RWPE2 (cell line): ENCODE data around the gene KIF26B.

ENCODE experiments used
- ATAC-seq: fragments of 200-7000 bp; cut with Tn5 transposase; 3 replicates; pipeline ENCODE4 v1.9.1; 2021; ENCODE audit warnings: low read depth
- DNase-seq: peaks from one replicate; pipeline ENCODE4 v3.0.0-alpha.2; 2020; ENCODE audit warnings: low spot score
- H3K27ac ChIP-seq: fragments of 450-650 bp; 2 replicates; pipeline ENCODE4 v1.5.1; 2017; ENCODE audit warnings: mild to moderate bottlenecking; ENCODE audit not compliant: poor library complexity, severe bottlenecking
- H3K27me3 ChIP-seq: fragments of 250-450 bp; sonication (Bioruptor Pico); 2 replicates; pipeline ENCODE4 v1.5.1; 2021; ENCODE audit warnings: mild to moderate bottlenecking, moderate library complexity; ENCODE audit not compliant: insufficient read depth, poor library complexity, severe bottlenecking
- H3K36me3 ChIP-seq: fragments of 250-450 bp; sonication (Bioruptor Pico); 2 replicates; pipeline ENCODE4 v1.5.1; 2020; ENCODE audit warnings: low read depth, mild to moderate bottlenecking, moderate library complexity
- H3K4me1 ChIP-seq: fragments of 250-450 bp; sonication (Bioruptor Pico); 2 replicates; pipeline ENCODE4 v1.5.1; 2021; ENCODE audit warnings: mild to moderate bottlenecking, moderate library complexity; ENCODE audit not compliant: insufficient read depth, poor library complexity, severe bottlenecking
- H3K4me3 ChIP-seq: fragments of 250-450 bp; sonication (Bioruptor Pico); 2 replicates; pipeline ENCODE4 v1.5.1; 2021; ENCODE audit warnings: mild to moderate bottlenecking, moderate library complexity; ENCODE audit not compliant: severe bottlenecking
- H3K9me3 ChIP-seq: fragments of 250-450 bp; sonication (Bioruptor Pico); 2 replicates; pipeline ENCODE4 v1.5.1; 2021; ENCODE audit warnings: mild to moderate bottlenecking, moderate library complexity; ENCODE audit not compliant: severe bottlenecking
- CTCF ChIP-seq: fragments of 450-650 bp; IDR thresholded peaks from one replicate; pipeline ENCODE4 v1.5.1; 2017; ENCODE audit warnings: mild to moderate bottlenecking, moderate library complexity; ENCODE audit not compliant: poor library complexity, severe bottlenecking

Gene KIF26B

DNA sequence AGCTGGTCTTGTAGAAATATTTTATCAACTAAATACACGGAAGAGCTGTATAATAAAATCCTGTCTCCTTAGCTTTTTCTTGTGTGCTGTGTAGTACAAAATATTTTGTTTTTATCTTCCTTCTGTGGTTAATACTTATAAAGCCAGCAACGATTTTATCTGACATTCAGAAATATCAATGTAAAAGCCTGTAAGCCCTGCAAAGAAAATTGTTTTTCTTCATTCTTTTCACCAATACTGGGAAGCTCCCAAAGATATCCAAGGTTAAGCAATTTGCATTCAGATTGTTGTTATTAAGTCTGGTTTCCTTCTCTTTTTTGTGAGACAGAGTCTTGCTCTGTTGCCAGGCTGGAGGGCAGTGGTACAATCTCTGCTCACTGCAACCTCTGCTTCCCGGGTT lies 38.0 kb upstream of the KIF26B start:
- Histone ChIP-seq H3K4me3 (no peak overlapping the region), H3K27ac (no peak overlapping the region), H3K27me3 (no peaks in the 10 kb centered on the region), H3K9me3 (no peaks in the 10 kb centered on the region), H3K4me1 (no peaks in the 10 kb centered on the region), H3K36me3 (no peaks in the 10 kb centered on the region)
- ATAC-seq (no peak), DNase-seq (no peak)
- no peak for TF ChIP-seq CTCF

DNA sequence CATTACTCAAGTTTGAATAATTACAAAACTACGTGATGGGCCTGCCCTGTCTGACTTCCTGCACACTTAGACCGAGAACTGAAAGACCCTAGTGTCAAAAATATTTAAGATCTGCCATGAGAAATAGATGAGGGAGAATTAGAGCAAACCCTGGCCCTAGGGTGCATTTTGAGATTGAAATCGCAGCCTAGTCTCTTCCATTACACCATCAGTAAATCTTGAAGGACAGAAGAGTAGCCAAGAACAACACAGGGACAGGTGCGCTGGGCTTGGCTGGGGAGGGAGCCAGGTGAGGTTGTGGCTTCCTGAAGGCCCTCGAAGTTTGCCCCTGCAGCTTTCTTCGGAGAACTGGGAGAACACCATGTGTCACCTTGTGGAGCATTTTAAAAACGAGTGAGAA lies 36.7 kb upstream of the KIF26B start:
- Histone ChIP-seq H3K36me3 (no peaks in the 10 kb centered on the region), H3K9me3 (no peaks in the 10 kb centered on the region), H3K4me1 (no peaks in the 10 kb centered on the region), H3K27ac (no peak overlapping the region), H3K4me3 (no peak overlapping the region), H3K27me3 (no peaks in the 10 kb centered on the region)
- DNase-seq = no peak
- ATAC-seq = no peak
- TF ChIP-seq CTCF = no peak

GRCh38 chr1:245118806-245119205 lies 36.0 kb upstream of the KIF26B start:
- H3K4me3 ChIP-seq = no peak overlapping the region
- H3K9me3 ChIP-seq = no peaks in the 10 kb centered on the region
- ATAC-seq (no peak), DNase-seq (no peak)
- no peaks in the 10 kb centered on the region for H3K4me1 ChIP-seq
- H3K27me3 ChIP-seq = no peaks in the 10 kb centered on the region
- H3K27ac ChIP-seq = no peak overlapping the region
- TF ChIP-seq CTCF = no peak
- H3K36me3 ChIP-seq = no peaks in the 10 kb centered on the region

GRCh38 chr1:245121523-245121922 lies 33.3 kb upstream of the KIF26B start:
- no peaks in the 10 kb centered on the region for H3K27me3 ChIP-seq
- TF ChIP-seq CTCF = no peak
- DNase-seq = no peak
- H3K4me3 ChIP-seq = no peak overlapping the region
- no peaks in the 10 kb centered on the region for H3K36me3 ChIP-seq
- H3K27ac ChIP-seq = no peak overlapping the region
- no peak for ATAC-seq
- no peaks in the 10 kb centered on the region for H3K9me3 ChIP-seq
- H3K4me1 ChIP-seq = no peaks in the 10 kb centered on the region

- H3K4me3 ChIP-seq = no peak overlapping the region
- H3K27ac ChIP-seq = no peak overlapping the region
- no peak for TF ChIP-seq CTCF
- no peak for ATAC-seq
- no peaks in the 10 kb centered on the region for H3K36me3 ChIP-seq
- DNase-seq = no peak
- H3K4me1 ChIP-seq = no peaks in the 10 kb centered on the region
- H3K27me3 ChIP-seq = no peaks in the 10 kb centered on the region
- no peaks in the 10 kb centered on the region for H3K9me3 ChIP-seq
These were observed 30.5 kb upstream of the KIF26B start for GRCh38 chr1:245124241-245124640.
